Measurements from ENCODE around the gene APCDD1L. TPM values are rescaled to one million over a fixed set of nuclear protein-coding genes. Genes with fewer than 3 reads are reported as not detected.

APCDD1L gene
- total and polyA plus RNA-seq, 2 of the 8 experiments (the other 6 are each of a cell fraction or from before 2014, with no cell fraction given): 0.83 to 3.1 TPM

DNA sequence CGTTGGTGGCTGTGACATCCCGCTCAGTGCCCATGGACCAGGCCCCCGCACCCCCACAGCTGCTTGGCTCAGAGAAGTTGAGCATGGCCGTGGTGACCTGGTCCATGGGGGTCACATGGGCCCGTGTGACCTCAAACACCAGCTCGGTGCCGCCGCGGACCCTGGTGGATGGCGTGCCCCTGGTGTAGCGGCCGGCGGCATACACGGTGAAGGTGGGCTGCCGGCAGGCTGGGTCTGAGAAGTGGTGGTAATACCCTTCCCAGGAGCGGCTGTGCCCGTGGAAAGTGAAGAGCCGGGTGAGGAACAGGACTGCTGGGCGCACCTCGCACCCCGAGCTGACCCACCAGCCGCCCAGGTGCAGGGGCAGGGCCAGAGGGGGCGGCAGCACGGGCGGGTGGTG lies 54.1 kb downstream of the APCDD1L start:
- no peaks in the 10 kb centered on the region for H4K20me1 ChIP-seq (replicated peaks in 1 of 2; ENCODE audit: control insufficient read depth in 1 of 2, insufficient read depth in 2 of 2, low read length in 2 of 2)
- TF ChIP-seq SAP30 (IDR thresholded peaks at IDR 0.05; ENCODE audit: insufficient read depth, insufficient replicate concordance, low read length): no peak
- no peak for TF ChIP-seq EP300 (IDR thresholded peaks at IDR 0.05; ENCODE audit: borderline replicate concordance in 1 of 2, low read depth in 2 of 2, low read length in 2 of 2)
- no peak for TF ChIP-seq SP2 (IDR thresholded peaks at IDR 0.05; ENCODE audit: low read length)
- TF ChIP-seq RFX5 (IDR thresholded peaks at IDR 0.05; ENCODE audit: borderline replicate concordance, low read depth, low read length): no peak
- TF ChIP-seq TCF12 (IDR thresholded peaks at IDR 0.05; ENCODE audit: low read depth, low read length): no peak
- no peak for TF ChIP-seq JUND (IDR thresholded peaks at IDR 0.05; ENCODE audit: low read length)
- TF ChIP-seq, protein P1, sequence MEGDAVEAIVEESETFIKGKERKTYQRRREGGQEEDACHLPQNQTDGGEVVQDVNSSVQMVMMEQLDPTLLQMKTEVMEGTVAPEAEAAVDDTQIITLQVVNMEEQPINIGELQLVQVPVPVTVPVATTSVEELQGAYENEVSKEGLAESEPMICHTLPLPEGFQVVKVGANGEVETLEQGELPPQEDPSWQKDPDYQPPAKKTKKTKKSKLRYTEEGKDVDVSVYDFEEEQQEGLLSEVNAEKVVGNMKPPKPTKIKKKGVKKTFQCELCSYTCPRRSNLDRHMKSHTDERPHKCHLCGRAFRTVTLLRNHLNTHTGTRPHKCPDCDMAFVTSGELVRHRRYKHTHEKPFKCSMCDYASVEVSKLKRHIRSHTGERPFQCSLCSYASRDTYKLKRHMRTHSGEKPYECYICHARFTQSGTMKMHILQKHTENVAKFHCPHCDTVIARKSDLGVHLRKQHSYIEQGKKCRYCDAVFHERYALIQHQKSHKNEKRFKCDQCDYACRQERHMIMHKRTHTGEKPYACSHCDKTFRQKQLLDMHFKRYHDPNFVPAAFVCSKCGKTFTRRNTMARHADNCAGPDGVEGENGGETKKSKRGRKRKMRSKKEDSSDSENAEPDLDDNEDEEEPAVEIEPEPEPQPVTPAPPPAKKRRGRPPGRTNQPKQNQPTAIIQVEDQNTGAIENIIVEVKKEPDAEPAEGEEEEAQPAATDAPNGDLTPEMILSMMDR (IDR thresholded peaks at IDR 0.05; ENCODE audit: control extremely low read depth in 1 of 3, insufficient read depth in 1 of 3, low read depth in 1 of 3, low read length in 3 of 3): no peak
- TF ChIP-seq, protein P2, sequence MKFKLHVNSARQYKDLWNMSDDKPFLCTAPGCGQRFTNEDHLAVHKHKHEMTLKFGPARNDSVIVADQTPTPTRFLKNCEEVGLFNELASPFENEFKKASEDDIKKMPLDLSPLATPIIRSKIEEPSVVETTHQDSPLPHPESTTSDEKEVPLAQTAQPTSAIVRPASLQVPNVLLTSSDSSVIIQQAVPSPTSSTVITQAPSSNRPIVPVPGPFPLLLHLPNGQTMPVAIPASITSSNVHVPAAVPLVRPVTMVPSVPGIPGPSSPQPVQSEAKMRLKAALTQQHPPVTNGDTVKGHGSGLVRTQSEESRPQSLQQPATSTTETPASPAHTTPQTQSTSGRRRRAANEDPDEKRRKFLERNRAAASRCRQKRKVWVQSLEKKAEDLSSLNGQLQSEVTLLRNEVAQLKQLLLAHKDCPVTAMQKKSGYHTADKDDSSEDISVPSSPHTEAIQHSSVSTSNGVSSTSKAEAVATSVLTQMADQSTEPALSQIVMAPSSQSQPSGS (IDR thresholded peaks at IDR 0.05; ENCODE audit: low read length): no peak
- no peak for TF ChIP-seq SIN3A (conservative IDR thresholded peaks at IDR 0.05 in 1 of 2, IDR thresholded peaks at IDR 0.05 in 1 of 2; ENCODE audit: low read depth in 1 of 2, low read length in 2 of 2)

More for the DNA sequence above, 54.1 kb downstream of the APCDD1L start:
- no peak overlapping the region for H2BK5ac ChIP-seq (ENCODE audit: low read depth, low read length)
- no peaks in the 10 kb centered on the region for H3K23me2 ChIP-seq (ENCODE audit: low read depth, low read length)
- no peak for FAIRE-seq
- H3K4me2 ChIP-seq (ENCODE audit: insufficient read depth in 1 of 2, low read depth in 2 of 2, low read length in 2 of 2): no peak overlapping the region
- H4K5ac ChIP-seq (ENCODE audit: insufficient read length, low read depth, low read length): no peak overlapping the region
- no peak overlapping the region for H2BK15ac ChIP-seq (ENCODE audit: low read length)
- H3K4me3 ChIP-seq (ENCODE audit: extremely low read depth in 1 of 4, insufficient read depth in 2 of 4, low read depth in 3 of 4, low read length in 4 of 4): no peak overlapping the region
- WGBS, 2 experiments (ENCODE audit: extremely low coverage in 1 of 2, insufficient coverage in 1 of 2, insufficient read length in 1 of 2, insufficient replicate concordance in 2 of 2, low coverage in 1 of 2, low lambda C conversion rate in 2 of 2, missing lambda C conversion rate in 1 of 2): 95% methylated on average over 25 of the region's 25 CpGs; no CpG with 5 or more reads in 1 of the 2 experiments
- no peak overlapping the region for H3K56ac ChIP-seq (replicated peaks; ENCODE audit: insufficient read length, low read depth, low read length)
- no peak overlapping the region for H3K9ac ChIP-seq (replicated peaks in 1 of 4; ENCODE audit: extremely low read depth in 1 of 4, low read depth in 3 of 4, low read length in 3 of 4)
- H3K79me2 ChIP-seq (ENCODE audit: control insufficient read depth in 1 of 2, insufficient read depth in 2 of 2, low read length in 2 of 2): no peaks in the 10 kb centered on the region
- H2BK12ac ChIP-seq (ENCODE audit: low read depth, low read length): no peak overlapping the region
- no peak overlapping the region for H3K4ac ChIP-seq (replicated peaks; ENCODE audit: insufficient read length, low read depth, low read length)
- no peak overlapping the region for H4K8ac ChIP-seq (ENCODE audit: extremely low read depth, insufficient read depth, low read length)
- 0 out of 4 replicates have a peak, but pooled peaks cover 0 to 3% of the 10 kb centered on the region in 2 experiments for H3K9me3 ChIP-seq (ENCODE audit: insufficient read depth in 2 of 2, low read depth in 1 of 2, low read length in 1 of 2)
- no peak overlapping the region for H3K14ac ChIP-seq (ENCODE audit: insufficient read length)
- H3K23ac ChIP-seq (ENCODE audit: insufficient read length): no peak overlapping the region
- no peak overlapping the region for H3K18ac ChIP-seq (ENCODE audit: extremely low read depth, low read length)
- POLR2A ChIA-PET (ENCODE audit: partially characterized antibody): no interaction called here
- H3K27me3 ChIP-seq (replicated peaks in 1 of 4; ENCODE audit: control insufficient read depth in 3 of 4, extremely low read depth in 1 of 4, insufficient read depth in 3 of 4, low read length in 3 of 4): no peaks in the 10 kb centered on the region
- H3K36me3 ChIP-seq (ENCODE audit: control insufficient read depth in 2 of 4, insufficient read depth in 4 of 4, low read length in 3 of 4): no peaks in the 10 kb centered on the region
- H2BK20ac ChIP-seq (ENCODE audit: low read length): no peak overlapping the region
- no peak for DNase-seq (ENCODE audit: low read depth in 1 of 2, low spot score in 2 of 2)
- no peak overlapping the region for H2AK5ac ChIP-seq (ENCODE audit: low read depth, low read length)
- H3K27ac ChIP-seq (ENCODE audit: low read depth, low read length): no peak overlapping the region
- CTCF ChIA-PET (ENCODE audit: partially characterized antibody): interaction anchor here (0.5 to 1.8 kb wide), 5 partner anchors 13 to 227 kb away, joined by 3 to 8 read pairs (median 3); no protein-coding TSS in a partner anchor
- H3K4me1 ChIP-seq (replicated peaks in 1 of 4; ENCODE audit: control insufficient read depth in 3 of 4, insufficient read depth in 4 of 4, low read length in 3 of 4): no peaks in the 10 kb centered on the region; a peak in 1 of 7 replicates
- no peak overlapping the region for H4K91ac ChIP-seq (replicated peaks; ENCODE audit: insufficient read length, low read length)
- no peak overlapping the region for H2BK120ac ChIP-seq (replicated peaks; ENCODE audit: low read depth, low read length)
- no peaks in the 10 kb centered on the region for H3K79me1 ChIP-seq (ENCODE audit: low read depth, low read length)
- no peak overlapping the region for H2AFZ ChIP-seq (ENCODE audit: low read length)
